Stomach (tissue), 4 donors: Measurements from ENCODE around the gene TPBGL.

ENCODE experiments used
- EP300 ChIP-seq: sonication (generic); formaldehyde crosslinking; IDR thresholded peaks from one replicate; pipeline ENCODE4 v1.6.1; 2017; ENCODE audit warnings: antibody characterized with exemption
- TF ChIP-seq, protein P1 (sequence below), 7 experiments: fragments of 450-650 bp in 4 of 7; fragments of 200-600 bp in 3 of 7; sonication (generic) in 3 of 7; IDR thresholded peaks; one replicate each; pipeline ENCODE4 v1.5.1; 2016 to 2019; ENCODE audit warnings: antibody characterized with exemption in 7 of 7, control low read depth in 2 of 7, mild to moderate bottlenecking in 1 of 7

DNA sequence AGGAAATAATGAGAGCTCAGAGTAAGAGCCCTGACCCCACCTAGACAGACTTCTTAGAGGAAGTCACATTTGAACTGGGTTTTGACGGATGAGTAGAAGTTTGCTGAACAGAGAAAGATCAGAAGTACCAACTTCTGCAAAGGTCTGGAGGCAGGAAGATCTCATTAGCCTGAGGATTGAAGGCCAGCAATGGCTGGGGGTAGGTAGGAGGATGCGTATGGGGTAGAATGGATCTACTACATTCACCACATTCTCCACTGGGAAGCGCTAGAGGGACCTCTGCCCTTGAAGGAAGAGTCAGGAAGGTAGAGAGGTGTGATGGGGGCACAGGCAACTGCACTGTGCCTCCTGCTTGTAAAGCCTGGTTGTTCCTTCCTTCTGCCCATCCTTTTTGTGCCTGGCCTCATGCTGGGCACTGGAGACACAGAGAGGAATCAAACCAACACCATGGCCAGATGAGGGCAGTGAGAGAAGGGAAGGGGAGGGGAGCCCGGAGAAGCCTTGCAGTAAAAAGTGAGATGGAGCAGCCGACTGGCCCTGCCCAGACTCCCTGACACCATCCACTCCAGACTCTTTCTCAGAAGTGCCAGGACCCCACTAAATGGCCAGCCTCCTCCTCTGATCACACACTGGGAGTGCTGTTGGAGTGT lies 4.9 kb downstream of the TPBGL start:
- TF ChIP-seq EP300 = no peak
- TF ChIP-seq, protein P1, sequence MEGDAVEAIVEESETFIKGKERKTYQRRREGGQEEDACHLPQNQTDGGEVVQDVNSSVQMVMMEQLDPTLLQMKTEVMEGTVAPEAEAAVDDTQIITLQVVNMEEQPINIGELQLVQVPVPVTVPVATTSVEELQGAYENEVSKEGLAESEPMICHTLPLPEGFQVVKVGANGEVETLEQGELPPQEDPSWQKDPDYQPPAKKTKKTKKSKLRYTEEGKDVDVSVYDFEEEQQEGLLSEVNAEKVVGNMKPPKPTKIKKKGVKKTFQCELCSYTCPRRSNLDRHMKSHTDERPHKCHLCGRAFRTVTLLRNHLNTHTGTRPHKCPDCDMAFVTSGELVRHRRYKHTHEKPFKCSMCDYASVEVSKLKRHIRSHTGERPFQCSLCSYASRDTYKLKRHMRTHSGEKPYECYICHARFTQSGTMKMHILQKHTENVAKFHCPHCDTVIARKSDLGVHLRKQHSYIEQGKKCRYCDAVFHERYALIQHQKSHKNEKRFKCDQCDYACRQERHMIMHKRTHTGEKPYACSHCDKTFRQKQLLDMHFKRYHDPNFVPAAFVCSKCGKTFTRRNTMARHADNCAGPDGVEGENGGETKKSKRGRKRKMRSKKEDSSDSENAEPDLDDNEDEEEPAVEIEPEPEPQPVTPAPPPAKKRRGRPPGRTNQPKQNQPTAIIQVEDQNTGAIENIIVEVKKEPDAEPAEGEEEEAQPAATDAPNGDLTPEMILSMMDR (IDR thresholded peaks at IDR 0.05) = no peak
